HG02798 (cell line): ENCODE measurements around the gene ITPR1.
A peak's percentile ranks its signal among the peaks of the same experiment; 100 is the strongest.

Source experiments
- ATAC-seq: cut with Tn5 transposase; IDR thresholded peaks from one replicate; pipeline ENCODE4 v1.9.1; 2021; ENCODE audit warnings: mild to moderate bottlenecking; ENCODE audit not compliant: unreplicated experiment, poor library complexity

Gene ITPR1

DNA sequence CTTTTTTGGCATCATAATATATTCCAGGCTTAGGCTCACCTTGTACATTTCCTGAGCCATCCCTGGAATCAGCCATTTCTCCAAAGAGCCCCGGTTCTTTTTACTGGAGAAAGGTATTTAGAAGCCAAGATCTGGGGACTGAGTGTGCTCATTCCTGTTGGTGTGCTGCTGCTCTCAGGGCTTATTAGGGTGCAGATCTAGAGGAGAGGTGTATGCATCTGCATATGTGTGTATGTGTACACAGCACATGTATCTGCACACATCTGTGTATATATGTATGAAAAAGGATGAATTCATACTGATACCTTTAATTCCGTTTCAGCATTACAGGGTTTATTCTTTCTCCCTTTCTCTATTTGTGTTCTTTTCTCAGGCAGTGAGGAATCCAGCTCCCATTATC is 324.0 kb downstream of the ITPR1 start:
- ATAC-seq = no peak

DNA sequence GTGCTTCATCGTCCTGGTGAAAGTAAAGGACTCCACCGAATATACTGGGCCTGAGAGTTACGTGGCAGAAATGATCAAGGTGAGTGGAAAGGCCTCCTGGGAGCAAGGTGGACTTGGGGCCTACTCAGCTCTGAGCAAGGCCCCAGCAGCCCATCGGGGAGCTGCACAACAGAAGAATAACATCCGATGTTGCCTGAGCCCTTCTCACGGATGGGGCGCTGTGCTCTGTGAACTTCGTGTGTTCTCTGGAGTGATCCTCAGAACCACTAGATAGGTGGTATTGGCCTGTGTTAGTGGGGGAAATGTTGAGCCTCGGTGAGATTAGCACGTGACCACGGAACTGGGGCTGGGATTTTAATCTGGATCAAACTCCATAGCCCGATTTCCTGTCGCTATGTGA is 325.0 kb downstream of the ITPR1 start:
- ATAC-seq = no peak

DNA sequence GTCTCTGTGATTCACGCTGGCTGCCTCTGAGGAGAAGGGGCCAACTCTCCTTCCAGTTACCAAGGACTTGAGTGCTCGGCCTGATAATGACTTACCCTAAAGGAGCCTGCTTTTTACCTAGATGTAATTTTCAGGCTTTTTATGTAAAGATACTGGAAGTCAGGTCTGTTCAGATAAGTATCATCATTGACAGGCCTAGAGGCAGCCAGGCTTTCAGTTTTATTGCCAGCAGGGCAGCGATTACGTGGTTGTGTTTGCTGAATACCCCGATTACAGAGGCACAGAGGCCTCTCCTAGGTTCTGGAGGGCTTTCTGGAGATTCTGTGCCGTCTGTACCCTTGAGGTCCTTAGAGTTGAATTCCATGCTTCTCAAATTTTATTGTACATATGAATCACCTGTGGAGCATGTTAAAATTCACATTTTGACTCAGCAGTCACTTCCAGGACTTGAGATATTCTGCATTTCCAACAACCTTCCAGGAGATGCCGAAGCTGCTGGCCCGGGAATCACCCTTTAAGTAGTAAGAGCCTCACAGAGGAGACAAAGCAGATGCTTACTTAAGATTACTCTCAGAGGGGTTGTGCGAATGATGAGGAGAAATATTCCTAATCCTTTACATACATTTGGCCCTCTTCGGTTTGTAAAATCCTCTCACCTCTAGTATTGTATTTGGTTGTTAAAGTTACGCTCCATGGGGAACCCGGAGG is 326.0 kb downstream of the ITPR1 start:
- ATAC-seq = no peak

DNA sequence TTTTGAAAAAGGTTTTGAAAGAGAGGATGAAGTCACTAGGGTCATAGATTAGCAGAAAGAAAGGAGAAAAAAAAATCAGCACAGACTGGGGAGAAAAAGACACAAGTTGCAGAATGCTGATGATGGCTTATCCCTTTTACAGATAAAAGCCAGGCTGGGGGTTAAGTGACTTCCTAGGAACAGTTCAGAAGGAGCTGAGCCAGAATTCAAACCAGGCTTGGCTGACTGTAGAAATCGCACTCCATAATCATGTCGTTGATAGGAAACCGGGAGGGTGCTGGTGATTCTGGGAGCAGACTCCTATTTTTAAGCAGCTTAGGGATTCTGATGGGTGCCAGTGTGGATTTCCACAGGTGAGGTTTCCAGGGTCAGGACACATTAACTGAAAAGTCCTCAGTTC is 326.6 kb downstream of the ITPR1 start:
- no peak for ATAC-seq

DNA sequence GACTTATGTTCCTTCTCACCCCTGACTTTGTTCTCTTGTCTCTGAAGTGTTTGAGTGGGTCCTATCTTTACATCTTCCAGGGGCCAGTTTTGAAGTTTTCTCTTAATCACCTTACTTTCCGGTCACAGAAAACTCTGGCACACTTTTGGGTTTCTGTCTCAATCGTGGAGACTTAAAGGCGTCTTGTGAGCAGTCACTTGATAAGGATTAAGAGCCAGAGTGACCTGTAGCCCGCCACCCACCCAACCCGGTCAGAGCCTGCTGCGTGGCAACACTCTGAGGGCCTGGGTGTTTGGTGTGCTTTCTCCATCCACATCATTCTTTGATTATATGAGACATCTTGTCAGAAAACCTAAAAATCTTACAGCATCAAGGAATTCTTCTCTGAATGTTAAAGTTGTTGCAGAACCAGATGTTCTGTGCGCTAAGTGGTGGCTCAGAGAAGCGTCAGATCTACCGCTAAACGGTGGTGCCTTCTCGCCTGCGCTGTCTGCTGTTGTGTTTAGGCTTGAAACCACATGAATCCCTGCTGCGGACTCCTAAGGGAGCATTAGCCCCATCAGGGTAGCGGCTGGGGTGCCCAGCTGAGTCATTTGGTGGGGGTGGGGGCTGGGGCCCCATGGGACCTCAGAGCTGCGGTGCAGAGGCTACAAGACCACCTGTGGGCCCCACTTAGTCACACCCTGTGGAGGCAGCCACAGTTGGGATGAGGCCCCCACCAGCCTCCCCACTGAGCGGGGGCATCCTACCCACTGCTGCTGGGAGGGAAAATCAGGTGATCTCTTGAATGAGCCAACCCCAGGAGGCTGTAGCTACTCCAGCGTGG is 327.4 kb downstream of the ITPR1 start:
- no peak for ATAC-seq

DNA sequence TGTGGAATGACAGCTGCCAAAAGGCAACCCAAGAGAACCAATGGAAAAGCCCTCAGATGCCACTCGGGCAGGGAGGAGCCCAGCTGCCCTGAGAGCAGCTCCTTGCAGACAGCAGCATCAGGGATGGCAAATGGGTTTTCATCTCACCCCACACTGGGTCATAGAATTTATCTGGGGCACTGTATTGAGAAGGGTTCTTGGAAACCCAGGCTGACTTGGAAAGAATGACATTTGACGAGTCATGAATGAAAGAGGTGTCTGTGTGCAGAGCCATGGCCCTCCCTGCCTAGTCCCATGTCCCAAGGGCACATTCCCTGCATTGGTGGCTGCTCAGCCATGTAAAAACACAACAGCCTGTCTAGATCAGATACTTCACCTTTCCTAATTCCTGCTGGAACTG is 328.2 kb downstream of the ITPR1 start:
- no peak for ATAC-seq

DNA sequence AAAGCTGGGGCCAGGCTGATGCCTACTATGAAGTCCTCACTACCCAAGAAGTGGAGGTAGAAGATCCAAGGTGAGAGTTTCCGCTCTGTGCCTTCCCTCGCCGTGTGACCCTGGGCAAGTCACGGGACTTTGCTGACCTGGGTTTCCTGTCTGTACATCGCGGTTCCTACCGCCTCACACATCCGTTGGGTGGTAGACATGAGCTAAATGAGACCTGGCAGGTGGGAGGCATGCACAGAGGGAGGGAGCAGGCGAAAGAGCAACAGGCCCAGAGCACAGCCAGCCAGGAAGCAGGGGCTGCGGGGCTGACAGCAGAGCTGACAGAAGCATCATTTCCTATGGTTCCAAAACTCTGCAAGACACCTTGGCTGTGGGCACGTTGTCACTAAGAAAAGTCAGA is 328.8 kb downstream of the ITPR1 start:
- ATAC-seq = peak; percentile 68

DNA sequence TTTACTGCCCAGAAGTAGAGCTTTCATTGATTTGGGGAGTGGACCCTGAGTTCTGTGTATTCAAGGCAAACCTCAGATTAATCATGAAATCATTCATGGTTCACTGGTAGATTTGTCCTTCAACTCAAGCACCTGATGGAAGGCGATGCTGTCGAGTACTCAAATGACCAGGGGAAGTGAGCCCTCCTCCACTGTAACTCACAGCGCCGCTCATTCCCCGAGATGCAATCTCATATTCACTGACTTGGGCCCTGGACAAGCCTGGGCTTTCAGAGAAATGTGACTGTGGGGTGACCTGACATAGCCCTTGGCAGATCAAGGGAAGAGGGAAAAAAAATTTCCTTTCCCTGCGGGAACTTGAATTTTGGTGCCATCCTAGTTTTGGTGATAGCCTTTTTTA is 329.4 kb downstream of the ITPR1 start:
- no peak for ATAC-seq

DNA sequence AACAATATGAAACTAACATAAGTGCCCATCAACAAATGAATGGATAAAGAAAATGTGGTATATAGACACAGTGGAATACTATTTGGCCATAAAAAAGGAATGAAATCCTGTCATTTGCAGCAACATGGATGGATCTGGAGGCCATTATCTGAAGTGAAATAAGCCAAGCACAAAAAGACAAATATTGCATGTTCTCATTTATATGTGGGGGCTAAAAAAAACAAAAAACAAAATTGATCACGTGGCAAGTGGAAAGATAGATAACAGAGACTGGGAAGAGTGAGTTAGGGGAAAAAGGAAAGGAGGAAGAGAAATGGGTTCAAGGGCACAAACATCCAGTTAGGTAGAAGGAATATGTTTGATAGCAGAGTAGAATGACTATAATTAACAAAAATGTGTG is 330.2 kb downstream of the ITPR1 start:
- no peak for ATAC-seq

DNA sequence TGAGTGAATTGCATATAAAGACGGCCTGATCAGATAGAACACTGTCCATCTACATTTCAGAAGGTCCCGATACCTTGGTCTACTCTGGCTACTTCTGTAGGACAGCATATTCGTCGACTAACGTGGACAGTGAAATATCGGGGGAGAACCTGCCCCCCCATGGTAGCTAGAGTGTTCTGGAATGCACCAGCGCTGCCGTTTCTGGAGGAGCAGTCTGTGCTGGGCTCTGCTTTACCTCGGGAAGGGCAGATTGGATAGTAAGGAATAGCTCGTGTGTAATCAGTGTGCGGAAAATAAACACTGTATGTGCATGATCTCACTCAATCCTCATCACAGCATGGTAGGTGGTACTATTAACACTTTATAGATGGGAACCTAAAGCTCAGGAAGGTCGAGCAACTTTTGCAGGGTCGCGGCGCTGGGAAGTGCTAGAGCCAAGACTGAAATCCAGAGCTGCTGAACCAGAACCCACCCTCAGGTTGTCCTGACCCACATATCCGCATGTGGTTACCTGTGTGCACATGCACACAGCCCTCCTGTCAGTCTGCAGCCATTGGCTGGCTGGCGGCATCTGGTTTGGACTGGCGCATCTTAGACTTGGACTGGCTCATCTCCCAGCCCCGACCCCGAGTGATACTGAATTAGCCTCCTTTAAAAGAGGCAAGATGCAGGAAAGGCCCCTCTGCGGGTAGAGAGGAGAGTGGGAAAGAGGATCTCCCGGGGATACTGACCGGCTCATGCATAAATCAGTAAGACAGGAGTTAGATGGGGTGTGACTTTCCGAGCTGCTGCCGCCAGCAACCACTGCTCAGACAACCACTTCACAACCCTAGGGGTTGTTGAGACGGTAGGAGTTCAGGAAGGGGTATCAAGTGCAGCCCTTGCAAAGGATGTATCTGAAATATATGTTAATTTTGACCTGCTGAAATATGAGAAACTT is 331.1 kb downstream of the ITPR1 start:
- ATAC-seq = no peak

DNA sequence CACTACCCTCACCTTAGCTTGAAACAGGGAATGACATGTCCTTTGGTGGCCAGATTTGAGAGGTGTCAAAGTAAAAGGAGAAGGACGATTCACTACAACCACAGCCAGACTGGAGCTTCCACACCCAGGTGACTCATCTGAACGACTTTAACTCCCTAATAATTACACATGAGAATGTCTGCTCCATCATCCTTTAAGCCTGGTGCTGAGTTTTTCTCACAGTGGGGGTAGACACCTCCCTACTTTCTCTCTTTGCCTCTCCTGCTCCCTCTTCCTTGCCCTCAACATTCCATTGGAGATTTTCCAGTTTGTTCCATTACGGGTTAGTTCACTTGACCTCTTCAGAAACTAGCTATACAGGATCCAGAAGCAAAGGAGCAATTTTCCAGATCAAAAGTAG is 331.8 kb downstream of the ITPR1 start:
- ATAC-seq = no peak

DNA sequence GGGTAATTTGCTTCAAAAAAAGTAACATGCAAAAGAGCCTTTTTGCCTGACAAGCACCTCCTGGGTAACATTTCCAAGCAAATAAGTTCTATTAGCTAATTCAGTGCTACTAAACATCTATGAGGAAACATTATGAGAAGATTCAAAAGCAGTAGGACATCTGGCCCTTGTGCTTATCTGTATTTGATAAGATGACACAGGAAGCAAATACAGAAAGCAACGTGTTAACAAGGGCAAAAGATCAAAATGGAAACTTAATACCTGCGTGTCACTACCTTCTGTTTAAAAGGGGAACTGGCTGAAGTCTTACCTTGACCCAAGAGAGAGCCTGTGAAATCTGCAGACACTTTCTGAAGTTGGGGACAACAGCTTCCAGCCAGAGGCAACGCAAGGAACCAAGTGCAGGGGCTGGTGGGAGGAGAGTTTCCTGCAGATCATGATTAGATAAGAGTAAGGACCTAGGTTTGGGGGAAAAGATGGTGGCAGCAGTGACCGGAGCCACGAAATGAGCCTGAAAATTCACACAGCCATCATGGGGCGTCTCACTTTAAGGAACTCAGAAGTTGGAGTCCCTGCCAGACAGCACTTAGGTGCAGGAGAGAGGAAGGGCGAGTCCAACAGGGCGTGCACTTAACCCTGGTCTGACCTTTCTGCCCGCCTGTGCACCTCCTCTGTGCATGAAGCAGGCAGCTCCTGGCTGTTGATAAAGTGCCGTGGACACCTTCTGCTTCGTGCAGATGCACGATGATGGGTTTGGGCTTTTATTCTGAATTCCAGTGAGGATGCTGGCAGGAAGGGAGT is 332.5 kb downstream of the ITPR1 start:
- no peak for ATAC-seq

DNA sequence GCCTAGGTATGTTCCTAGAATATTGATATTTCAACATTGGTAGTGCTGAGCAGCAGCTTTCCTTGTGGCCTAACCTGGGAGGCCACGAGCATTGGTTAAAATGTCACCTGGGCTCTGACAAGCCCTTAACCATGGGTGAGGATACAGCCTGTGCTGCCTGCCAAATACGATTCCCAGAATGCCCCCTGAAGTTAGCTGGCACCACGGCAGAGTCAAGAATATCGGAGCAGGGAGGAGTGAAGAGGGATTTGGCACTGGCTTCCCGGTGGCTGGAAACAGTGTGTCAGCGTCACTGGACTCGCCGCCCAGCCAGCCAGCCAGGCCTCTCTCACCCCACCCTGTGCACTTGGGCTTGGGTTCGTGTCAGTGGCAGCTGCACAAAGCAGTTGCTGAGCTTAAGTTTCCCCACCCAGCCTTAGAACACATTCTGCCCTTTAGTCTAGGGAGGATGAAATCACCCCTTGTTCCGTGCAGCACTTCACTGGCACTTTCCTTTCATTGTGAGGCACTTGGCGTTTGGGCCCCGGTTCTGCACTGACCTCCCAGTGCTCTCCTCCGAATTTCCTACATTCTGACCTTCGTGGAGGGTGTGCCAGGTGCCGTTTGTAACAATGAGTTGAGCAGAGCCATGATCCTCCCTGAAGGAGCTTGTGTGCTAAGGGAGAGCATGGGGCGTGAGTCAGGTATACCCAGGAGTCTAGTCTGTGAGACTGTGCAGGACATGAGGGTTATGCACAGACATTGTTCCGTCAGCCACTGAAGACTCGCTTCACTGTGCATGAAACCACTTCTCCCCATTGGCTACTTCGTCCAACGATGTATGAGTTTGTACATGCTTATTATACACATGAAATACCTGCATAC is 333.3 kb downstream of the ITPR1 start:
- no peak for ATAC-seq

DNA sequence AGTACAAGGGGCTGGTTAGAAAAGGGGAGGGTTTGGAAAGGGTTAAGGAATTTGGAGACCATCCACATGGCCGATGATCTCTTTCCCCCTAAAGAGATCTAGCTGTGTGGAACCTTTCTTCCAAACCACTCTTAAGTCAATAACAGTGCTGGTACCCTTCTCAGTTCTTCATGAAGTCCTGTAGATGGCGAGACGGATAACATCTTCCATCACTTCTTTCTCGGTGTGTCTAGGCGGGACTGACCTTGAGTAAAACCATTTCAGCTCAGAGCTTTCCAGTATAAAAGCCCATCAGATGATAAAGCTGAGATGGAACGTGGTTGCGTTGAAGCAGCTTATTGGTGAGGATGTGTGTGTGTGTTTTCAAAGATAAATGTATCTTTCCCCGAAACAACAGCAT is 334.6 kb downstream of the ITPR1 start:
- ATAC-seq = no peak

DNA sequence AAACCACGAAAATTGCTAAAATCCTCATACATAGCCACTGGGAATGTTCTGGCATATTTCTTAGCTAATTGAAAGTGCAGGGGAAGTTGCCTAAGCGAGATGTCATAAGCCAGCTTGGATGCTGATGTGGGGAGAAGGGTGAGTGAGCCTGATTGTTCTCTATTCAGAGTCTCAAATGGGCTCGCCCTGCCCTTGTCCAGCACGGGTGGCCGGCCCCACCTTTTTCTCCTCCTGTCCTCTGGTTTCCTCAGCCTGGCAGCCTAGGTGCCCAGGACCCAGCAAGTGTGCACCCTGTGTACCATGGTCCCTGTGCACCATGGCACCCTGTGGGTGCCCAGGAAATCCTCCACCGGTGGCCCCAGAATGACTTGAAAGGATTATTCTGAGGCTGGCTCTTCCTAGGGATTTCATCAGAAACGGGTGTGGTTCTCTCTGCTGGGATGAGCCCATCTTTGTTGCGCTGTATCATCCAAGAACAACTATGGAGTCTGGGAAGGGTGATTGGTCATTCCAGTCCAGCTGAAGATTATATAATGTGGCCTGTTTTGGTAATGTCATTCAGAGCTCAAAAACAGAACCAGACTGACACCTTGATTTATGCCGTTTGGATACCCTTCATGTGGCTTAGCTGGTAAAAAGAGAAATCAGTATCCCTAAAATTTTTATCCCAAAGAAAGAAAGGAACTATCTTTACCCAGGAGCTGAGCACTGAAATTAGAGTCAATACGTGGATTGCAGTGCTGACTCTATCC is 335.3 kb downstream of the ITPR1 start:
- ATAC-seq = no peak

DNA sequence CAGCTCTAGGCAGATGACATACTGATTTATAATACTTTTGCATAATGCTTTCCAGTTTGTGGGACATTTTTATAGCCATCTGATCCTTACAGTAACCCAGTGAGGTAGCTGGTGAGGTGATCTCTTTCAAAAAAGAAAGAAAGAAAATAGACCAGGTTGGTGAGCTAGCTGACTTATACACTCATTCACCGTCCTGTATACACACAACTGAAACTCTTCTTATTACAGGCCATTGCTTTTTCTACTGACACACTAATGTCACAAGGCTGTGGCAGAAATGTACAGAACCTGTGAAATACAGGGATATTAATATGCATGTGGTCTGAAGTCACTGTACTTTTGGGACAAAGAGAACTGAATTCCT is 335.9 kb downstream of the ITPR1 start:
- ATAC-seq = peak; percentile 27

DNA sequence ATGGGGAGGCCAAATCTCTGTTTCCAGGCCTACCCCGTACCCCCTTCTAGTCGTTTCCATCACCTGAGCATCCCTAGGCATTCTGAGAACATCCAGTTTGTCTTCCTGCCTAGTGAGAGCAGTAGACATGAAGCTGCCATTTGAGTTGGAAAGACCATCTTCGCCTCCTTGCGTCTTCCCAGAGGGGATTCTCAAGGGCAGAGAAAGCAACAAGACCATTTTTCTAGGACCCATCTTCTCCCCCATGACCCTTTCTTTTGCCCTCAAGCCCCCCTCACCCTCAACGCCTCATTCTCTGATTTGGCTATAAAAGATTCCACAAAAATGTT is 337.4 kb downstream of the ITPR1 start:
- no peak for ATAC-seq

DNA sequence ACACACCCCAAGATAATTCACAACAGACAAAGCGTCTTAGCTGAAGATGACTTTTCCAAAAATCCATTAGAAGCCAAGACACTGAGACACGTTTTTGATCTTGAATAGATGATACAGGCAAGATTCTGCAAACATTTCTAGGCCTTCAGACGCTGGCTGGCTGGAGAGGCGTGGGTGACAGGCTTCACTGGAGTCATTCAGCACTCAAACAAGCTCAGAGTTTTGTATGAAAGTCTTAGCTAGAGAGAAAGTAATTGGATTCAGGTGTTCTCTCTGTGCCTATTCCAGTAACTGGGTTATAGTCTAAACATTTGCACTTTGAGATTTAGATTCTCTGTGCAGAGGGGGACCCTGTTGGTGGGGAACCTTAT is 338.4 kb downstream of the ITPR1 start:
- ATAC-seq = peak; percentile 16

DNA sequence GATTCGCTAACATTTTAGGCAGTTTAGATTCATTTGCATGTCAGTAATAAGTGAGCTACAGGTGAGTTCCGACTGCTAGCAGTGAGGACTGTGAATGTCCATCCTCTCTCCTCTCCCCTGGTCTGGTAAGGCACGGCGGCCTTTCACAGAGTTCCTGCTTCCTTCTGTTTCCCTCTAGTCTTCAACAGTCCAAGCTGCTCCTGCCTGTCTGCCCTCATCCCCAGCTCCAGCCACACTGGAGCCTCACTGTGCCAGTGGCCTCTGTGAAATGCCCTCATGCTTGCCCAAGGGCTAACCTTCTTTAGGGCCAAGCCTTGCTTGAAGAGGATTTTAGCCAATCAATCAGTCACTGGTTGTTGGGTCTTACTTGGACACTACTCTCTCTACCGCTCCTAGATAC is 340.3 kb downstream of the ITPR1 start:
- ATAC-seq = no peak
